HG03103 (cell line): ENCODE measurements around the gene CENPF.
"Not testable (repeated sequence)": the region's sequence is repeated elsewhere in the genome, so short reads cannot be mapped to it uniquely, and the experiment has no call there.

Experiments used
- ATAC-seq: cut with Tn5 transposase; IDR thresholded peaks from one replicate; pipeline ENCODE4 v1.9.1; 2021; ENCODE audit warnings: low read depth; ENCODE audit not compliant: unreplicated experiment

The CENPF gene

DNA sequence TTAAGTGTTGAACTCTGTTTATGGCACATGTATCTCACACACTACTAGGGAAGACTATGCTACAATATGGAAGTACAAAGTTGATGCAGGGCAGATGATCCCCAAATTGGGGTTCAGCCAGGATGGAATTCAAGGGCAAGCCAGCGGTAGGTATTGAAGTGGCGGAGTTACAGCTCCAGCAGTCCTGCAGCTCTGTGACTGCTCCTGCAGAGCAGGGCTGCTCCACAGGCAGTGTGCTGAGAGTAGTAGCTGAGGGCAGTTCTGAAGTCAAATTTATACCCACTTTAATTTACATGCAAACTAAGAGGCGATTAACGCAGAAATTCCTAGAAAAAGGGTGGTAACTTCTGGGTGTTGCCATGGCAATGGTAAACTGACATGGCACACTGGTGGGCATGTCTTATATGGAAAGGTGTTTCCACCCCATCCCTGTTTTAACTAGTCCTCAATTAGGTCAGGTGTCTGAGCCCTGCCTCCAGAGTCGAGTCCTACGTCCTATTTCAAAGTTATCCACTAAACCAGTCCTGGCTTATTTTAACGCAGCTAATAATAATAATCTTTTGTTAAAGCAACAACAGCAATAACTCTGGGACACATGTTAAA is 20.6 kb upstream of the CENPF start:
- ATAC-seq, result no peak

DNA sequence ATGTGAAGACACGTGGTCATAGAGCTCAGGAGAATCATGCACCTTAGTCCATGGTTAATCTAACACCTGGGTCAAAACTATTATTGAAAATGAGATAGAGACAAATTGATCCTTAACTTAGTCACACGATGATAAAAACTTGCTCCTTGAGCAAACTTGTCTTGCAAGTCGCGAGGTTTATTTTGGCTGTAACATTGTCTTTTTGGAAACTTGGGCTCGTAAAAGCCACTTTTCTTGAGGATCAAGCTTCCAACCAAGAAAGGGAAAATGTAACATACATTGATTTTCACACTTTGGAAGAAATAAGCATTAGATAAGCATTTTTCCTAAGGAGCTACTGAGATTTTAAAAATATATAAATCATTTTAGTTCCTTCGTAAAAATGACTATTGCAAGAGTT is 19.9 kb upstream of the CENPF start:
- no peak for ATAC-seq

DNA sequence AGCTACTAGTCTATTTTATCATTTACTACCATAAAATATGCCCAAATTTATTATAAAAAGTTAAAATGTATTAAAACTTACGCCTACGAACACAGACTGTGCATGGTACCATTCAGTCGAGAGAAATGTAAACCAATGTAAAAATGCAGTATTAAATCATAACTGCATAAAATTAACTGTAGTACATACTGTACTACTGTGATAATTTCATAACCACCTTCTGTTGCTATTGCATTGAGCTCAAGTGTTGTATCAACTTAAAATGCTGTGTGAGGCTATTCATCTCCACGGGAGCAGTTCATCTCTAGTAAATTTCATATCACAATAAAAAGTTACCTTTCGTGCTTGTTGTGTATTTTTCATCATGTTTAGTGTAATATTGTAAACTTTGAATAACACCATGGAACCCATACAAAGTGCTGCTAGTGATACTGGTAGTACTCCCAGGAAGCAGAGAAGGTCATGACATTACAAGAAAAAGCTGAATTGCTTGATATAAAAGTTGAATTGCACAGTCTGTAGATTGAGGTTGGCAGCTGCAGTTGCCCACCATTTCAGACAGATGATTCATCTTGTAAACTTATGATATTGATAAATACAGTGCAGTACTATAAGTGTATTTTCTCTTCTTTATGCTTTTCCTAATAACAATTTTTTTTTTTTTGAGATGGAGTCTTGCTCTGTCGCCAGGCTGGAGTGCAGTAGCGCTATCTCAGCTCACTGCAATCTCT is 19.0 kb upstream of the CENPF start:
- no peak for ATAC-seq

DNA sequence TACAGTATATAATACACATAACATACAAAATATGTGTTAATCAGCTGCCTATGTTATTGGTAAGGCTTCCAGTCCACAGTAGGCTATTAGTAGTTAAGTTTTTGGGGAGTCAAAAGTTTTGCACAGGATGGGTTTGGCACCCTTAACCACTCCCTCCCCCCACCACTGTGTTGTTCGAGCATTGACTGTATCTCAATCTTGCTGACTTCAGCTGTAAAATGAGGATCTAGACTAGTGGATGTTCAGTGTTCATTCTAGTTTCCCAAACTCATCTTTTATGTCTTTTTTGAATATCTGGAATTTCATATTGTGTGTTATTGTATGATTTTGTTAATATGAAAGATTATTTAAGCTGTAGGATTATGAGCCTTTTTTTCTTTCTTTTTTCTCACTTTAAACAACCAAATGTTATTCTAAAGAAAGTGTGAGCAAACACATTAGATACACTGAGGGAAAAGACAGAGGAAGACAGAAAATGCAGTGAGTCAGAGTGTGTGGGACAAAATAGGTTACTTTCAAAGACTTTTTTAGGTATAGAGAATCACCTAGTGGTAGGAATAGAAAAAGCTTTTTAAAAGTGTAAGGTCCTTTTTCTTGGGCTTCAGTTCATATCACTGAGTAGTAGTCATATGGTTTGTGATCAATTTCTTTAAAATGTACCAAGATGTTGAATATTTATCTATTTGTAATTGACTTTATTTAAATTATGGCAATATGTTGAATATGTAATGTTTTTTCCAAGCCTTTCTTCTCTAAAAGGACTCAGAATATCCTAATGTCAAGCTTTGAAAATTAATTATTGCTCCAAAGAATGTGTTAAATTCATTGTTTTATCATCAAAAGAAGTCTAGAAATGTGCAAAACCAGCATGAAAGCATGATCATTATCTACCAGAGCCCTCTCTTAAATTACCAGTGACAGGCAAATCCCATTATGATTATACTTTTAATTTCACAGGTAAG is 17.9 kb upstream of the CENPF start:
- ATAC-seq, result no peak

DNA sequence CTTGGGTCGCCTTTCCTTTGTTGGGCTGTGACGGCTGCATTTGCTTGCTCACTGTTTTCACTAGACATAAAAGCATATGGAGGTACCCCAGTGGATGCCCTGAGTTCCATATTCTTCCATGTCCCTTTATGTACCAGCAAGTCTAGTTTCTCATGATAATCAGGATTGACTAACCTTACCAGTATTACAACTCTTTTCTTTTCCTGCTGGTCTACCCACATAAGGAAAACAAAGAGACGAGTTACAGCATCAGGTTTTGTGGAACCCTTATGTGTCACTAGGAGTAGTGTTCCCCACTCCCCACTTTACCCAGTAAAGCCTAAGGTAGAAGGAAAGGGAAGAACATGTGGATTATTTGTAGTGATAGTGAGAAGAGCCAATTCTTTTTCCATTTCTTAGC is 16.4 kb upstream of the CENPF start:
- ATAC-seq, result no peak

DNA sequence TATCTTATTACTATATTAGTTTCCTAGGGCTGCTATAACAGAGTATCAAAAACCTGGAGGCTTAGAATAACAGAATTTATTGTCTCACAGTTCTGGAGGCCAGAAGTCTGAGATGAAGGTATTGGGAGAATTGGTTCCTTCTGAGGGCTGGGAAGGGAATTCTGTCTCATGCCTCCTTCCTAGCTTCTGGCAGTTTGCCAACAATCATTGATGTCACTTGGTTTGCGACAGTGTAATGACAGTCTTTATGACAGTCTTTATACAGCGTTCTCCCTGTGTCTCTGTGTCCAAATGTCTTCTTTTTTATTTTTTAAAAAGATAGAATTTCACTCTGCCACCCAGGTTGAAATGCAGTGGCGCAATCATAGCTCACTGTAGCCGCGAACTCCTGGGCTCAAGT is 15.8 kb upstream of the CENPF start:
- ATAC-seq, result no peak

DNA sequence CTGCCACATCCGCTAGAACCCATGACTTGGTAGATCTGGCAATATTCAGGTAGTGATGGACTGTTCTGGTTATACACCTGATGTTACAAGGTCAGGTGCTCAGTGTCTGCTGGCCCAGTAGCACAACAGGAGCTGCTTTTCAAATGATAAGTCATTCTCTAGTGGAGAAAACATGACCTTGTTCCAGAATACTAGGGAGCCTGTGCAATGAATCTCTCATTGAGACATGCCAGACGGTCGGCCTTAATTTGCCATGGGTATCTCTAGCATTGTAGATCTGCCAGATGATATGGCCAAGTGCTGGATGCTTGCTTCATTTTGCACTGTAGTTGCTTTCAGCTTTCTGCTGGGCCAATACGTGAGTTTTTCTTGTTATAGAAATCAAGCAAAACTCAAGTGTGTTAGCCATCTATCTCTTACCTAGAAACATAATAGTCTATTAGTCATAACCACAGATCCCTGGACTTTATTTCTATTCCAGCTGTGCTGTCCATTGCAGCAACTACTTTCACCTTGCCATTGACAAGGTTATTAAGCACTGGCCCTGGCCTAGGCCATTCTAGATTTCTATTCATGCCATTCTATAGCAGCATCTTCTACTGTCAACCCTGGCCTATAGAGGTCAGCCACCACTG is 13.9 kb upstream of the CENPF start:
- ATAC-seq, result no peak

DNA sequence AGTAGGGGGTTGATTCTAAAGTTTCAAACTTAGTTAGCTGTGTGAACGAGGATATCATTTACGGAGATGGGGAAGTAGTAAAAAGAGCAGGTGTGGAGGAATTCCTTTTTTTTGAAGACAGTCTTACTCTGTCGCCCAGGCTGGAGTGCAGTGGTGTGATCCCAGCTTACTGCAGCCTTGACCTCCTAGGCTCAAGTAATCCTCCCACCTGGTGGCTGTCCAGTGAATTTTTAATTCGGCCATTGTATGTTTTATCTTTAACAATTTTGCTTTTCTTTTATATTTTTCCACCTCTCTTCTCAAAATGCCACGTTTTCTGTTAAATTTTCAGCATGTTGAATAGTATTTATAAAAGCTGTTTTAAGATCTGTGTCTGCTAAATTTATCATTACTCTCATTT is 12.3 kb upstream of the CENPF start:
- ATAC-seq, result no peak

DNA sequence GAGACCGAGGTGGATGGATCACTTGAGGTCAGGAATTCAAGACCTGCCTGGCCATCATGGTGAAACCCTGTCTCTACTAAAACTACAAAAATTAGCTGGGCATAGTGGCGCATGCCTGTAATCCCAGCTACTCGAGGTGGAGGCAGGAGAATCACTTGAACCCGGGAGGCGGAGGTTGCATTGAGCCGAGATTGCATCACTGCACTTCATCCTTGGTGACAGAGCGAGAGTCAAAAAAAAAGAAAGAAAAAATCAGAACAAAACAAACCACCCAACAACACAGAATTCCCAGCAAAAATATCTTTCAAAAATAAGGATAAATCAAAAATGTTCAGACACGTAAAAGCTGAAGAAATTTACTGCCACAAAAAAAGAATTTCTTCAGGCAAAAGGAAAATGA is 11.1 kb upstream of the CENPF start:
- ATAC-seq, result not testable (repeated sequence)

DNA sequence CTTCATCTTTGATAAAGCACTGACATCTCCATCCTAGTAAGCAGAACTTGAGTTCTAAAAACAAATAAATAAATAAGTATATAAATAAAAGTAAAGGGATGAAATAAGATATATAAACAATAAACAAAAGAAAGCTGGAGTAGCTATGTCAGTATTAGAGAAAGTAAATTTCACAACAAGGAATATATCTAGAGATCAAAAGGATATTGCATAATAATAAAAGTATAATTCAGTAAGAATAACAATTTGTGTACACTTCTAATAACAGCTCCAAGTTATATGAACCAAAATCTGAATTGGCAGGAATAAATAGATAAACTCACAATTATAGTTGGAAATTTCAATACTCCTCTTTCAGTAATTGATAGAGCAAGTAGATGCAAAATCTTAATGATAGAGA is 9.8 kb upstream of the CENPF start:
- ATAC-seq, result no peak

DNA sequence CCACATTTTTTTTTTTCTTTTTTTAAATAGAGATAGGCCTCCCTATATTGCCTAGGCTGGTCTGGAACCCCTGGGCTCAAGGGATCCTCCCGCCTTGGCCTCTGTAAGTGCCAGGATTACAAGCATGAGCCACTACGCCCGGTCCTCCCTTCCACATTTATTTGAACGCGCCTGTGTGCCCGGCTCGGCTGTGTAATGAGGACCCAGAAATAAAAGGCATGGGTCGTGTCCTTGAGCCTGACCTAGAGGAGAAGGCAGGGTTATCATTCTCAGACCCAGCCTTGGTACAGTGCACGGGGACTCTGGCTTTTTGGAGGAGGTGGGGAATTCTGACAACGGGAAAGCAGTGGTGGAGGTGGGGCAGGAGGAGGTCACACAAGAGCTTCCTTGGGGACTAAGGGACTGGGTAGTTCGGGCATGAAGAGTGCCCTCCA is 841 bp downstream of the CENPF start:
- ATAC-seq, result no peak

DNA sequence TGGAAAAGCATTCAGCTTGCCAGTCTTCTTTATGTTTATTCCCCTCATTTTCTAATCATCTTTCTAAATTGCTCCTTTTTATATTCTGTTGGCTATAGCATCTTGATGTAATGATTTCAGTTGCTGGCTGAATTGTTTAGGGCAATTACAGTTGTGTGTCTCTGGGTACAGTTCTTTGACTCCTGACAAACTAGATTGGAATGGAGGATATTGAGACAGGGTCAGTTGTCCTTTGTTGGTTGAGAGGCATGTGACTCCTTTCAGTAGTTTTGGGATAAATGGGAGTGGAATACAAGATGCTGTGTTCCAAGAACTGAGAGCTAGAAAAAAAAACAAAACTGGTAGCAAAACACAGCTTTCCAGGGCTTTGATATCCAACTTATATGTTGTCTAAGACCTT is 1.5 kb downstream of the CENPF start:
- no peak for ATAC-seq

DNA sequence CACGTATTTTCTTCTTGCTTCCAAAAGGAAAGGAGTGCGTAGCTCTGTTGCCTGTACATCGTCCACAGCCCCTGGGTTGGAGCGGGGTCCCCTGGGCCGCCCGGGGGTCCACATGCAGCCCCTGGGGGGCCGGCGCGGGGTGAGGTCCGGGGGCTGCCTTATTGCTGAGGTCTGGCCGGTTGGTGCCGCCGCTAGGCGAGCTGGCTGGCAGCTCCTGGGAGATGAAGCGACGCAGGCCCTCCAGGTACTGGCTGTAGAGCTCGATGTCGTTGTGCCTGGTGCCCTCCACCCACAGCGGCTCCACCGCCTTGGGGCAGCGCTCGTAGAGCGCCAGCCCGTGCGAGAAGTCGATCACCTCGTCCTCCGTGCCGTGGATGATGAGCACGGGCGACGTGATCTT is 2.5 kb downstream of the CENPF start:
- not testable (repeated sequence) for ATAC-seq

DNA sequence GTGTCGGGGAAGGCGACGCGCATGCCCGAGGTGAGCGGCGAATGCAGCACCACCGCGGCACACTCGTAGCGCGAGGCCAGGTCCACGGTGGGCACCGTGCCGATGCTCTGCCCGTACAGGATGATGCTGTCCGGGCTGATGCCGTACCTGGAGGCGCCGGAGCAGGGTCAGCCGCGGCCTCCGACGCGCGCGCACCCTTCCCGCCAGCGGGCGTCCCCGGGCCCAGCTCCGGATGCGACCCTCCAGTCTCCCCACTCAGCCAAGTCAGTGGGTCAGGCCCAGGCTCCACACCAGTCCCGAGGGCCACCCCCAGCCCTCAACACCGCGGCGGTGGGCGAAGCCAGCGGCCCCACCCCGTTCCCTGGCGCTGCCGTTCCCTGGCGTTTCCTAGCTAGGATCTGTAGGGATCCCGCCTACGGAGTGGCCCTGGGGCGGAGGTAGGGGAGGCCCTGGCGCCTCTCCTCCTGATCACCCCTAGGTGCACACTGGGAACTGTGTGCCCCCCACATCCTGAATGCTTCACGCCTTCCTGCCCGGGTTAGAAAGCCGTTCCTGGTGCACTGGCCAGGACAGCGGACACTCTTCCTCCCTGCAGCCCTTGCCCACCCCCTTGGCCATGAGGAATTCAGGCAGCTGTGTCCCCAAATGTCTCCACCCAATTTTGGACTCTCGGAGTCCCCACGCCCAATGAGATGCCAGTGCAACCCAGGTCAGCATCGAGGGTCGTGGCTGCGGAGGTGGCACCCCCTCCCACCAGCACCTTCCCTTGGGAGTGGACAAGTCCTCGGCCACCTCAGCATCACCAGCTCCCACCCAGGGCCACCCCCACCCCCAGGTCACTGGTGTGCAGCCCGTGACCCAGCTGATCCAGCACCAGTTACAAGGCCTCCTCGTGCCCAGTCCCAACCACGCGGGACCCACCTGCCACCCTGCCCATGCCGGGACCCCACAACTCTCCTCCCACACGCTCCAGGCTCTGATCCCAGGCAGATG is 3.2 kb downstream of the CENPF start:
- not testable (repeated sequence) for ATAC-seq

DNA sequence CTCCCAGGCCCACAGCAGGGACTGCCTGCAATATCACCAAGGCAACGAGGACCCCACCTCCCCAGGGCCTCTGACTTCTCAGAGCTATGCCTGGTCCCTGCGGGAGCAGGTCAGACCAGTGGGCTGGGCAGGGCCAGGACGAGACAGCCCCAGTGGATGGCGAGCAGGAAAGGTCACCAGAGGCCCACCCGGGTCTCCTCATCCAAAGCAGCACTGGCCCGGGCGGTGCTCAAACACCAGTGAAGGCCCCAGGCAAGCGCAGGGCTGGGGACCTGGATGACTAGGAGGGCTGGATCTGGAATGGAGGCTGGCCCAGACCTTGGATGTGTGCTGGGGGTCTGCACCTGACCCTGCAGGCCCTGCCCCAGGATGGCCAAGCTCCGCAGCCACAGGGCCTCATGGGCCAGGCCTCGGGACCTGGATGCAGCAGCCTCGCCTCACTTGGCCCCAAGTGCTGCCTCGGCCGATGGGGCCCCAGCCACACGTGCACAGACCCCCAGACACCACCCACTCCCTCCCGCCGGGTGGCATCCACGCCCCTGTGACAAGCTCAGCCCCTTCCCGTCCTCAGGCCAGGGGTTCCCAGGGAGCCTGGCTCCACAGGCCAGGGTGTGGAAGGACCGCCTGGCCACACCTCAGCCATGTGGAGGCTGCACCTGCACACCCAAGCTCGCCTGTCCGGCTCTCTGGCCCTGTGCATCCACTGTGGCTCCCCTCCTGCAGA is 4.7 kb downstream of the CENPF start:
- not testable (repeated sequence) for ATAC-seq

DNA sequence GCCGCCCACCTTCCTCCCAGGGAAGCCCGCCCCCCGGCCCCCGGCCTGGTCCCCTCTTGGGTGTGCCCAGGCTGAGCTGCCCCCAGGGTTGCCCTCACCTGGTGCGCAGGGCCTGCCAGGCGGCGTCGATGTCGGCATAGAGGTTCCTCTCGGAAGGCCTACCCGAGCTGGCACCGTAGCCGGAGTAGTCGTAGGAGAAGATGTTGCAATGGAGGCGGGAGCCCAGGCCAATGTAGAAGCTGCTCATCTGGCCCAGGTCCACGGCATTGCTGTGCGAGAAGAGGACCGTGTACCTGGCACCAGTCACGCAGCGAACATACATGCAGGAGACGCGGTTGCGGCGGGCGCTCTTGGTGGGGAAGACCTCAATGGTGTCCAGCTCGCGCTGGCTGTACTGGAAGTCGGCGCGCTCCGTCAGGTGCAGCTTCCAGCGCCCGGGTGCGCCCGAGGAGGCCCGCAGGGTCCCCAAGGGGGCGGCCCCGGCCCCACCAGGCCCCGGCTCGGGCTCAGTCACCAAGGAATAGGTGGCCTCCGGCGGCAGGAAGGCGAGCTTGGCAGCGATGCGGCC is 5.3 kb downstream of the CENPF start:
- not testable (repeated sequence) for ATAC-seq

DNA sequence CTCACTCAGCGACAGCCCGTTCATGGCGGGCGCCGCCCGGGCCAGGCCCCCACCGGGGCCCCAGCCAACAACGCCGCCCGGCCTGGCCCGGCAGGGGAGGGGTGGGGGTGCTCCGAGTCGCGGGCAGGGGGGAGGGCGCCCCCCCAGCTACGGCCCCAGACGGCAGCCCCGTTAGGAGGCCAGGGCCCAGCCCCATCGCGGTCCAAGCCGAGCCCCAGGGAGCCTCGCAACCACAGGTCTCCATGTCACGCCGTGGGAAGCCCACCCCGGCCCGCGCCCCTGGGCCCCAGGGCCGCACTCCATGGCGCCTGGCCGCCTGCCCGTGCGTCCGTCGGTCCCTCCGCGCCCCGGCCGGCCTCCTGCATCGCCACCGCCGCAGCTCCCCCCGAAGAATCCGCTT is 5.8 kb downstream of the CENPF start:
- ATAC-seq, result not testable (repeated sequence)

DNA sequence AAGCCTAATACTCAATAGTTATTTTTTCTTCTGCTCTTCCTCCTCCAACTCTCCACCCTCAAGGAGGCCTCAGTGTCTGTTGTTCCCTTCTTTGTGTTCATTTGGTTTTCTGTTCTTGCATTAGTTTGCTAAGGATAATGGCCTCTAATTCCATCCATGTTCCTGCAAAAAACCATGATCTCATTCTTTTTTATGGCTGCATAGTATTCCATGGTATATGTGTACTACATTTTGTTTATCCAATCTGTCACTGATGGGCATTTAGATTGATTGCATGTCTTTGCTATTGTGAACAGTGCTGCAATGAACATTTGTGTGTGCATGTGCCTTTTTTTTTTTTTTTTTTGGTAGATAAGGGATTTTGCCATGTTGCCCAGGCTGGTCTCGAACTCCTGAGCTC is 6.7 kb downstream of the CENPF start:
- no peak for ATAC-seq

DNA sequence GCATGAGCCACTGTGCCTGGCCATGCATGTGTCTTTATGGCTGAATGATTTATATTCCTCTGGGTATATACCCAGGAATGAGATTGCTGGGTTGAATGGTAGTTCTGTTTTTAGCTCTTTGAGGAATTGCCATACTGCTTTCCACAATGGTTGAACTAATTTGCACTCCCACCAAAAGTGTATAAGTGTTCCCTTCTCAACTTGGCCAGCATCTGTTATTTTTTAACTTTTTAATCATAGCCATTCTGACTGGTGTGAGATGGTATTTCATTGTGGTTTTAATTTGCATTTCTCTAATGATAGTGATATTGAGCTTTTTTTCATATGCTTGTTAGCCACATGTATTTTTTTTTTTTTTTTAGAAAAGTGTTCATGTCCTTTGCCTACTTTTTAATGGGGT is 7.1 kb downstream of the CENPF start:
- ATAC-seq, result not testable (repeated sequence)
